HUES64 (cell line): Measurements from ENCODE around the gene GFRA1.

Experiments
- H3K27ac ChIP-seq: 2 replicates; pipeline ENCODE4 v1.7.0; 2013; ENCODE audit warnings: low read depth, low read length, inconsistent platforms
- H3K27me3 ChIP-seq: 2 replicates; pipeline ENCODE4 v1.6.1; 2013; ENCODE audit warnings: mild to moderate bottlenecking, low read length; ENCODE audit not compliant: insufficient read depth
- H3K36me3 ChIP-seq: 2 replicates; pipeline ENCODE4 v1.6.1; 2013; ENCODE audit warnings: mild to moderate bottlenecking, low read length; ENCODE audit not compliant: insufficient read depth
- H3K4me1 ChIP-seq: 2 replicates; pipeline ENCODE4 v1.6.1; 2013; ENCODE audit warnings: mild to moderate bottlenecking, low read length, moderate library complexity; ENCODE audit not compliant: insufficient read depth
- H3K4me3 ChIP-seq: 2 replicates; pipeline ENCODE4 v1.5.1; 2013; ENCODE audit warnings: mild to moderate bottlenecking, low read length, moderate library complexity
- H3K9ac ChIP-seq: 2 replicates; pipeline ENCODE4 v1.6.1; 2013; ENCODE audit warnings: mild to moderate bottlenecking, low read depth, low read length
- H3K9me3 ChIP-seq: 2 replicates; pipeline ENCODE4 v1.6.1; 2013; ENCODE audit warnings: low read depth, low read length; ENCODE audit not compliant: insufficient read depth
- WGBS: fragments of 150-250, 120-280 bp; methylation state at CpG from one replicate; pipeline ENCODE4 v1.1.7; 2013; ENCODE audit warnings: missing lambda C conversion rate; 5-methylcytosine and 5-hydroxymethylcytosine counted together

Gene GFRA1

GRCh38 chr10:116157485-116157884, 115.5 kb downstream of the GFRA1 start:
- H3K27me3 ChIP-seq = no peaks in the 10 kb centered on the region
- H3K9me3 ChIP-seq = 0 out of 2 replicates have a peak, but pooled peaks cover 3% of the 10 kb centered on the region
- no peaks in the 10 kb centered on the region for H3K36me3 ChIP-seq
- WGBS = 89% methylated on average over 1 of the region's 1 CpG
- no peak overlapping the region for H3K27ac ChIP-seq
- H3K9ac ChIP-seq = no peak overlapping the region
- H3K4me1 ChIP-seq = no peaks in the 10 kb centered on the region
- no peak overlapping the region for H3K4me3 ChIP-seq

GRCh38 chr10:116156819-116157218, 116.2 kb downstream of the GFRA1 start:
- no peaks in the 10 kb centered on the region for H3K4me1 ChIP-seq
- no peak overlapping the region for H3K27ac ChIP-seq
- H3K36me3 ChIP-seq = no peaks in the 10 kb centered on the region
- no peaks in the 10 kb centered on the region for H3K27me3 ChIP-seq
- H3K9ac ChIP-seq = no peak overlapping the region
- 92% methylated on average over 5 of the region's 5 CpGs for WGBS
- 0 out of 2 replicates have a peak, but pooled peaks cover 3% of the 10 kb centered on the region for H3K9me3 ChIP-seq
- no peak overlapping the region for H3K4me3 ChIP-seq

- H3K9me3 ChIP-seq = no peaks in the 10 kb centered on the region
- WGBS = 89% methylated on average over 1 of the region's 1 CpG
Measured at GRCh38 chr10:116155191-116155590, 117.8 kb downstream of the GFRA1 start.

GRCh38 chr10:116154651-116155050, 118.4 kb downstream of the GFRA1 start:
- H3K27me3 ChIP-seq = no peaks in the 10 kb centered on the region
- H3K36me3 ChIP-seq = no peaks in the 10 kb centered on the region
- H3K4me3 ChIP-seq = no peak overlapping the region
- H3K9ac ChIP-seq = no peak overlapping the region
- no peaks in the 10 kb centered on the region for H3K9me3 ChIP-seq
- no peak overlapping the region for H3K27ac ChIP-seq
- H3K4me1 ChIP-seq = no peaks in the 10 kb centered on the region
- WGBS = 92% methylated on average over 1 of the region's 1 CpG

More at GRCh38 chr10:116155191-116155590, 117.8 kb downstream of the GFRA1 start:
- Histone ChIP-seq H3K4me3 (no peak overlapping the region), H3K27ac (no peak overlapping the region), H3K9ac (no peak overlapping the region), H3K36me3 (no peaks in the 10 kb centered on the region), H3K4me1 (no peaks in the 10 kb centered on the region), H3K27me3 (no peaks in the 10 kb centered on the region)

GRCh38 chr10:116151076-116151475, 121.9 kb downstream of the GFRA1 start:
- Histone ChIP-seq H3K27ac (no peak overlapping the region), H3K9ac (no peak overlapping the region), H3K27me3 (no peaks in the 10 kb centered on the region), H3K4me1 (no peaks in the 10 kb centered on the region), H3K36me3 (no peaks in the 10 kb centered on the region), H3K9me3 (no peaks in the 10 kb centered on the region), H3K4me3 (no peak overlapping the region)

GRCh38 chr10:116150606-116151005, 122.4 kb downstream of the GFRA1 start:
- H3K36me3 ChIP-seq = no peaks in the 10 kb centered on the region
- H3K4me1 ChIP-seq = no peaks in the 10 kb centered on the region
- H3K9ac ChIP-seq = no peak overlapping the region
- no peaks in the 10 kb centered on the region for H3K27me3 ChIP-seq
- H3K27ac ChIP-seq = no peak overlapping the region
- H3K9me3 ChIP-seq = no peaks in the 10 kb centered on the region
- H3K4me3 ChIP-seq = no peak overlapping the region
- WGBS = 74% methylated on average over 5 of the region's 6 CpGs

GRCh38 chr10:116147147-116147905, 125.7 kb downstream of the GFRA1 start:
- Histone ChIP-seq H3K4me3 (no peak overlapping the region), H3K9ac (no peak overlapping the region), H3K27me3 (no peaks in the 10 kb centered on the region), H3K4me1 (no peaks in the 10 kb centered on the region), H3K36me3 (no peaks in the 10 kb centered on the region), H3K27ac (no peak overlapping the region), H3K9me3 (no peaks in the 10 kb centered on the region)
- 90% methylated on average over 15 of the region's 15 CpGs for WGBS

- 86% methylated on average over 3 of the region's 3 CpGs for WGBS
- H3K9ac ChIP-seq = no peak overlapping the region
Measured at GRCh38 chr10:116146372-116147140, 126.5 kb downstream of the GFRA1 start.

GRCh38 chr10:116143673-116144222, 129.3 kb downstream of the GFRA1 start:
- WGBS = 100% methylated on average over 3 of the region's 4 CpGs
- H3K4me3 ChIP-seq = no peak overlapping the region
- H3K27me3 ChIP-seq = no peaks in the 10 kb centered on the region
- H3K36me3 ChIP-seq = no peaks in the 10 kb centered on the region
- no peaks in the 10 kb centered on the region for H3K9me3 ChIP-seq
- no peaks in the 10 kb centered on the region for H3K4me1 ChIP-seq
- no peak overlapping the region for H3K27ac ChIP-seq
- no peak overlapping the region for H3K9ac ChIP-seq

More at GRCh38 chr10:116146372-116147140, 126.5 kb downstream of the GFRA1 start:
- H3K4me1 ChIP-seq = no peaks in the 10 kb centered on the region
- H3K4me3 ChIP-seq = no peak overlapping the region
- H3K27me3 ChIP-seq = no peaks in the 10 kb centered on the region
- H3K9me3 ChIP-seq = no peaks in the 10 kb centered on the region
- H3K36me3 ChIP-seq = no peaks in the 10 kb centered on the region
- H3K27ac ChIP-seq = no peak overlapping the region

GRCh38 chr10:116141855-116142254, 131.2 kb downstream of the GFRA1 start:
- H3K9ac ChIP-seq = no peak overlapping the region

GRCh38 chr10:116141246-116141645, 131.8 kb downstream of the GFRA1 start:
- Histone ChIP-seq H3K27me3 (no peaks in the 10 kb centered on the region), H3K36me3 (no peaks in the 10 kb centered on the region), H3K27ac (no peak overlapping the region), H3K9me3 (no peaks in the 10 kb centered on the region), H3K4me3 (no peak overlapping the region), H3K4me1 (no peaks in the 10 kb centered on the region), H3K9ac (no peak overlapping the region)
- WGBS = 90% methylated on average over 5 of the region's 5 CpGs

More at GRCh38 chr10:116141855-116142254, 131.2 kb downstream of the GFRA1 start:
- WGBS = 94% methylated on average over 5 of the region's 5 CpGs
- Histone ChIP-seq H3K36me3 (no peaks in the 10 kb centered on the region), H3K27ac (no peak overlapping the region), H3K4me1 (no peaks in the 10 kb centered on the region), H3K27me3 (no peaks in the 10 kb centered on the region), H3K4me3 (no peak overlapping the region), H3K9me3 (no peaks in the 10 kb centered on the region)
